A673 (cell line): ENCODE results near the gene TMEM132C.

Experiments used
- CTCF ChIP-seq: fragments of 300-800, 200-600 bp; sonication (generic); conservative IDR thresholded peaks from 2 replicates; pipeline ENCODE4 v1.5.1; 2017; ENCODE audit warnings: low read depth, mild to moderate bottlenecking, antibody characterized with exemption, low read length, moderate library complexity, mixed read lengths
- EZH2 ChIP-seq: fragments of 200-600 bp; sonication (generic); IDR thresholded peaks from 2 replicates; pipeline ENCODE4 v1.6.1; 2017; ENCODE audit warnings: borderline replicate concordance, low read depth, mild to moderate bottlenecking, mixed read lengths, antibody characterized with exemption, low read length; ENCODE audit not compliant: poor library complexity, severe bottlenecking

GRCh38 chr12:128606538-128606937, 339.6 kb downstream of the TMEM132C start:
- no peak for TF ChIP-seq CTCF
- TF ChIP-seq EZH2: no peak
